OCI-LY7 (cell line): ENCODE measurements around the gene MILR1.

Experiments used
- CTCF ChIP-seq: fragments of 200-600 bp; sonication (generic); conservative IDR thresholded peaks from 2 replicates; pipeline ENCODE4 v1.5.1; 2014; ENCODE audit warnings: mild to moderate bottlenecking, antibody characterized with exemption, low read length, moderate library complexity, mixed read lengths
- EZH2phosphoT487 ChIP-seq: fragments of 200-600 bp; sonication (generic); IDR thresholded peaks from 2 replicates; pipeline ENCODE4 v1.6.1; 2018; ENCODE audit warnings: low read depth, borderline replicate concordance, mild to moderate bottlenecking, mixed run types, antibody characterized with exemption, low read length, moderate library complexity, mixed read lengths

- TF ChIP-seq EZH2phosphoT487, result no peak
- no peak for TF ChIP-seq CTCF
These were observed 28.9 kb downstream of the MILR1 start for GRCh38 chr17:64477849-64478248.
